Measurements from ENCODE around the gene ICAM4. TPM values are rescaled to one million over a fixed set of nuclear protein-coding genes. Genes with fewer than 3 reads are reported as not detected.

The ICAM4 gene
- total and polyA plus RNA-seq, 2 of the 8 experiments (the other 6 are each of a cell fraction or from before 2014, with no cell fraction given): 1.5 to 4.1 TPM

GRCh38 chr19:10293637-10294367, 7.0 kb downstream of the ICAM4 start:
- Histone ChIP-seq H2AFZ (ENCODE audit: low read length) (no peak overlapping the region), H3K9me3 (ENCODE audit: insufficient read depth in 2 of 2, low read depth in 1 of 2, low read length in 1 of 2) (no peaks in the 10 kb centered on the region), H2BK5ac (ENCODE audit: low read depth, low read length) (no peak overlapping the region), H3K14ac (ENCODE audit: insufficient read length) (no peak overlapping the region), H3K4me3 (ENCODE audit: extremely low read depth in 1 of 4, insufficient read depth in 2 of 4, low read depth in 3 of 4, low read length in 4 of 4) (no peak overlapping the region), H2BK12ac (ENCODE audit: low read depth, low read length) (peak overlapping the region; percentile 11; the same call in 1 of the 2 replicates), H2AK5ac (ENCODE audit: low read depth, low read length) (peak overlapping the region; percentile 39; the same call in 1 of the 2 replicates), H3K4me1 (replicated peaks in 1 of 4; ENCODE audit: control insufficient read depth in 3 of 4, insufficient read depth in 4 of 4, low read length in 3 of 4) (peaks cover 0 to 44% (median 21%) of the 10 kb centered on the region in 4 experiments; a peak in 6 of 7 replicates), H4K5ac (ENCODE audit: insufficient read length, low read depth, low read length) (no peak overlapping the region), H2BK20ac (ENCODE audit: low read length) (no peak overlapping the region), H3K56ac (replicated peaks; ENCODE audit: insufficient read length, low read depth, low read length) (no peak overlapping the region), H4K91ac (replicated peaks; ENCODE audit: insufficient read length, low read length) (no peak overlapping the region), H4K20me1 (replicated peaks in 1 of 2; ENCODE audit: control insufficient read depth in 1 of 2, insufficient read depth in 2 of 2, low read length in 2 of 2) (peaks cover 0 to 26% of the 10 kb centered on the region in 2 experiments), H3K4me2 (ENCODE audit: insufficient read depth in 1 of 2, low read depth in 2 of 2, low read length in 2 of 2) (peak overlapping the region in 1 of 2 experiments; percentile 84; a peak in 1 of 4 replicates), H4K8ac (ENCODE audit: extremely low read depth, insufficient read depth, low read length) (no peak overlapping the region), H3K79me2 (ENCODE audit: control insufficient read depth in 1 of 2, insufficient read depth in 2 of 2, low read length in 2 of 2) (no peaks in the 10 kb centered on the region), H3K23ac (ENCODE audit: insufficient read length) (no peak overlapping the region), H3K79me1 (ENCODE audit: low read depth, low read length) (no peaks in the 10 kb centered on the region), H3K36me3 (ENCODE audit: control insufficient read depth in 2 of 4, insufficient read depth in 4 of 4, low read length in 3 of 4) (no peaks in the 10 kb centered on the region), H3K9ac (replicated peaks in 1 of 4; ENCODE audit: extremely low read depth in 1 of 4, low read depth in 3 of 4, low read length in 3 of 4) (no peak overlapping the region), H3K27ac (ENCODE audit: low read depth, low read length) (no peak overlapping the region), H2BK120ac (replicated peaks; ENCODE audit: low read depth, low read length) (no peak overlapping the region), H3K4ac (replicated peaks; ENCODE audit: insufficient read length, low read depth, low read length) (no peak overlapping the region), H3K18ac (ENCODE audit: extremely low read depth, low read length) (no peak overlapping the region), H2BK15ac (ENCODE audit: low read length) (no peak overlapping the region), H3K23me2 (ENCODE audit: low read depth, low read length) (peaks cover 34% of the 10 kb centered on the region; the same call in 1 of the 2 replicates), H3K27me3 (replicated peaks in 1 of 4; ENCODE audit: control insufficient read depth in 3 of 4, extremely low read depth in 1 of 4, insufficient read depth in 3 of 4, low read length in 3 of 4) (peaks cover 50 to 84% (median 76%) of the 10 kb centered on the region in 4 experiments)
- DNase-seq (ENCODE audit: low read depth in 1 of 2, low spot score in 2 of 2): no peak
- no peak for FAIRE-seq
- 85% methylated on average over 49 of the region's 49 CpGs; no CpG with 5 or more reads in 1 of the 2 experiments for WGBS, 2 experiments (ENCODE audit: extremely low coverage in 1 of 2, insufficient coverage in 1 of 2, insufficient read length in 1 of 2, insufficient replicate concordance in 2 of 2, low coverage in 1 of 2, low lambda C conversion rate in 2 of 2, missing lambda C conversion rate in 1 of 2)
- CTCF ChIA-PET (ENCODE audit: partially characterized antibody): interaction anchor here (0.7 to 3.7 kb wide), 8 partner anchors 13 to 1960 kb away, joined by 3 to 29 read pairs (median 4); partner anchors contain the start of genes CDC37 and ICAM1
- TF ChIP-seq SRF (IDR thresholded peaks at IDR 0.05; ENCODE audit: low read depth, low read length): no peak
- TF ChIP-seq CHD2 (IDR thresholded peaks at IDR 0.05; ENCODE audit: low read length): no peak
- no peak for TF ChIP-seq TAF7 (optimal IDR thresholded peaks at IDR 0.05; ENCODE audit: borderline replicate concordance, low read depth, low read length)
- no peak for TF ChIP-seq CBX5 (IDR thresholded peaks at IDR 0.05; ENCODE audit: low read depth, low read length)
- TF ChIP-seq EGR1 (IDR thresholded peaks at IDR 0.05; ENCODE audit: borderline replicate concordance, low read depth, low read length): no peak
- no peak for TF ChIP-seq RAD21 (IDR thresholded peaks at IDR 0.05 in 1 of 2, conservative IDR thresholded peaks at IDR 0.05 in 1 of 2; ENCODE audit: low read depth in 2 of 2, low read length in 2 of 2)
- TF ChIP-seq EZH2 (IDR thresholded peaks at IDR 0.05; ENCODE audit: low read depth, low read length, severe bottlenecking): peak; percentile 5
- POLR2A ChIA-PET (ENCODE audit: partially characterized antibody): interaction anchor here (1.0 to 2.4 kb wide), 3 partner anchors 8 to 40 kb away, joined by 3 to 7 read pairs (median 4); partner anchors contain the start of gene RAVER1
